GM10266 (cell line): ENCODE measurements around the gene NFIA.

Source experiments
- DNase-seq: peaks from one replicate; pipeline ENCODE4 v3.0.0; 2012; ENCODE audit errors: extremely low spot score
- TF ChIP-seq, protein P1 (sequence below): IDR thresholded peaks from 2 replicates; pipeline ENCODE4 v1.5.1; 2012; ENCODE audit warnings: mild to moderate bottlenecking, low read depth; ENCODE audit not compliant: control insufficient read depth, insufficient read depth; ENCODE audit errors: missing control alignments

The NFIA gene

DNA sequence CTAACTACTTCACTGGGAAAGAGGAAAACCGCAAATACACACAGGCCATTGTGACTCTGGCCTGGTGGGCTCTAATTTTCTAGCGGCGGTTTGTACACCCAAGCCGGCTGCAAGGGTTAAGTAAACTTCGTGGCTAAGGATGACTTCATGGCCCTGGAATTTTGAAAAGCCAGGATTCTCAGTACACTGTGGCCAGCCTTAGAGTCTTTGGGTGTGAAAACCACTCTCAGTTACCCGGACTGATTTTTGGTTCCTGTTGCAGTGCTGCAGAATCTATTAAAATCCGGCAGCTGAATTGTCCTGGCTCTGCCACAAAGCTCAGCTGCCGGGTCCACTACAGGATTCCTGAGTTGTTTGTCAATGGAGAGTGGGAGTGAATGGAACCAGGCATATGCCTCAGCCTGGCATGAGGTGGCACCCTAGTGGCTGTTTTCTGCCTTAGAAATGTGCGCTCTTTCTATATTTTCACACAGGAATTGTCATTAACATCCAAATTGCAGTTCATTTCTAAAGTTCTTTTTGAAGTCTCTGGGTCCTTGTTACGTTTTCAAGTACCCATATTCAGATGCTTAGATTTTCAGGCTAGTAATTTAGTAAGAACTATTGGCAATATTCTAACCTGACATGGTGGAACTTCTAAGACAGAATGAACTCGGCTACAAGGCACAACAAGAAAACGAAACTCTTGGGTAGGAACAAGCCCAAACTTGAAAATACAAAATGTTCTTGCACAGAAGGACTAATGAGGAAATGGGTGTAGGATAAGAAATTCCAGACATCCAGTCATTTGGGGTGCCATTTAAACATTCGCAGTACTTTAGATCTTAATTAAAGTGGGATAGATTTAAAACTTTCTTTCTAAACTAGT, 255.9 kb downstream of the NFIA start:
- DNase-seq, result no peak
- TF ChIP-seq, protein P1, sequence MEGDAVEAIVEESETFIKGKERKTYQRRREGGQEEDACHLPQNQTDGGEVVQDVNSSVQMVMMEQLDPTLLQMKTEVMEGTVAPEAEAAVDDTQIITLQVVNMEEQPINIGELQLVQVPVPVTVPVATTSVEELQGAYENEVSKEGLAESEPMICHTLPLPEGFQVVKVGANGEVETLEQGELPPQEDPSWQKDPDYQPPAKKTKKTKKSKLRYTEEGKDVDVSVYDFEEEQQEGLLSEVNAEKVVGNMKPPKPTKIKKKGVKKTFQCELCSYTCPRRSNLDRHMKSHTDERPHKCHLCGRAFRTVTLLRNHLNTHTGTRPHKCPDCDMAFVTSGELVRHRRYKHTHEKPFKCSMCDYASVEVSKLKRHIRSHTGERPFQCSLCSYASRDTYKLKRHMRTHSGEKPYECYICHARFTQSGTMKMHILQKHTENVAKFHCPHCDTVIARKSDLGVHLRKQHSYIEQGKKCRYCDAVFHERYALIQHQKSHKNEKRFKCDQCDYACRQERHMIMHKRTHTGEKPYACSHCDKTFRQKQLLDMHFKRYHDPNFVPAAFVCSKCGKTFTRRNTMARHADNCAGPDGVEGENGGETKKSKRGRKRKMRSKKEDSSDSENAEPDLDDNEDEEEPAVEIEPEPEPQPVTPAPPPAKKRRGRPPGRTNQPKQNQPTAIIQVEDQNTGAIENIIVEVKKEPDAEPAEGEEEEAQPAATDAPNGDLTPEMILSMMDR, result peak; percentile 28

DNA sequence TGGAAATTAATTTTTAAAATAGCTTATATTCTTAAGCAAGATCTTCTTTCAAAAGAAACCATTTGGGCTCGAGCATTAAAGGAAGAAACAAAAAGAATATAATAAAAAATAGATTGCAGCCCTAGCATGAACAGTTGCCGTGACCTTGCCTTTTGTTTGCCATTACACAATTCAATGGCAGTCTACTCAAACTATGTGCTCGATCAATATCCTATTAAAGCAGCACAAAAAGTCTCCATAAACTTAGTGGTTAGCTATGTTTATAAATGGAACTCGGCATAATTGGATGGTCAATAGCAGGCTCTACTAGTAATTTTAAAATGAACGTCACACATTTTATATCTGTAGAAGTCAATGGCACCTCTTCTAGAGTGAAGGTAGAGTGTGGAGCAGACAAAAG, 256.5 kb downstream of the NFIA start:
- TF ChIP-seq, protein P1, result no peak
- DNase-seq, result no peak

DNA sequence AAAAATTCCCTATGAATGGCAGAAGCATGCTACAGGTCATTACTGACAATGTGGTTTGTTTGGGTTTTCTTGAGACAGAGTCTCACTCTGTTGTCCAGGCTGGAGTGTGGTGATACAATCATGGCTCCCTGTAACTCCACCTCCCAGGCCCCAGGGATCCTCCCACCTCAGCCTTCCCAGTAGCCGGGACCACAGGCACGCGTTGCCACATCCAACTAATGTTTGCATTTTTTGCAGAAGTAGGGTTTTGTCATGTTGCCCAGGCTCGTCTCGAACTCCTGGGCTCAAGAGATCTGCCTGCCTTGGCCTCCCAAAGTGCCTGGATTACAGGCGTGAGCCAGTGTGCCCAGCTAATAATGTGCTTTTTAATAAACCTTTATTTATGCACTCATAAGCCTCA, 259.1 kb downstream of the NFIA start:
- no peak for DNase-seq
- TF ChIP-seq, protein P1, result no peak

DNA sequence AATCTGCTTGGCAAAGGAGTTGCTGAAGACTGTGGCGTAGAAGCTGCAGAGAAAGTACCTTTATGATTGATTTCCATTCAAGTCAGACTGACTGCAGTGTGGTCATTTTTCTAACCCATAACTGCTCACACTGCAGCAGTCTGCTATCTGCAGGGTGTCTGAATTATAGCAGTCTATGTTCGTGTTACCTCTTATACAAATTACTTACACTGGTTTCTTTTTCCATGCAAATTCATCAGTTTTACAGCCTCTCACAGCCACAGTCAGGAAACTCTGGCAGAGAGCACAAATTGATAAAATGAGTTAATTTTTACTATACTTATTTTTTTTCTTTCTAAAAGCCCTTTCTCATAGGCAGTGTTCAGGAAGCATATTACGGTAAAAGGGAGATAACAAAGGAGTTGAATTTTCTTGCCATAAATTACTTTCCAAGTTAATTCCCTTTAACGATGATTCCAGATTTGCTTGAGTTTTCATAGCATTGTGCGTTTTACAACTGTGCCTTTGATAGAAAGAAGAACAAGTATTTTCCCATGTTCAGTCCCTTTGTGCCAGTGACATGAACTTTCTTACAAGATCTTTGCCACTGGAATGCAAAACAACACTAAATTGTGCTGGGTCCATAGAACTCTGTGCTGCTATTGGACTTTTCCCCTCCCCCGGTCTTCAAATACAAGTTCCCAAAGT, 261.5 kb downstream of the NFIA start:
- TF ChIP-seq, protein P1, result no peak
- DNase-seq, result no peak

DNA sequence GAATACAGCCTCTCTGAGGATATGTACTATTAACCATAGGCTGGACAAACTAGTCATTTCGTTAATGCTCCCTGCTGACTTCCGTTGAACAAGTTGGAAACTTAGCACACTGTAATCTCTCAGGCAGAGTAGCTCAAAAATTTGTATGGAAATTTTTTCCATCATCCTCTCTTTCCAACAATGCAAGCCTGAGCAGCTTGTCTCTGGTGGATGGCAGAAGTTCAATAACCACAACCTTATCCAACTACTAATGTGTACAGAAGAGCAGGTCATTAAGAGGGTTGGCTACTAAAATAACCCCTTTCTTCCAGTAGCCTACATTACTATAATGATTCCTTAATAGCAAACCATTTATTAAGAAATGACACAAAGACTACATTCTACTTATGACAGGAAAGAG, 262.3 kb downstream of the NFIA start:
- TF ChIP-seq, protein P1, result no peak

DNA sequence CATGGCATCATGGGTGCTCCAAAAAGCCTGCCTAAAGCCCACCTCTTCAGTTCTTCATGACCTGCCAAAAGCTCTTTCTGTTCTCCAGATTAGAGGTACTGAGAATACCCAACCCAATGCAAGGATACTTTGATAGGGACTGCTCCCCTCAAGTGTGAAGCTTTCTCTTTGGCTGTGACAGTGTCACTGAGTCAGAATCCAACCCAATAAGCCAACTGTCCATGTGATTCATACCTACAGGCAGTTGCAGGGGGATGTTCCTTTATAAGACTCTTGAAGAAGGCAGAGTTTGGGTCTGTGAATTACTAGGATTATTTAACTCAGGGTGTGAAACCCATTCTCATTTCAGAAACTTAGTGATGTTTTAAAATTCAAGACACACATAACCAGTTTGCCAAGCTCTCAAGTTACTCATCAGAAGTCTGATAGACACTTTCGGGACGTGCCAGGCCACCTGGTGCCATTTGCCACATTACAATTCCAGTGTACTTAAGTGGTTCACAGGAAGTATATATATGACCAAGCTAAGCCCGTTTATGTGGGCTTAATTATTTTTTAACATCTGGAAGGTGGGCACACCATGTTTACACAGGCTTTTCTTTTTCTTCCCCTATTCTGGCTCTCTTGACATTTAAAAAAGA, 265.8 kb downstream of the NFIA start:
- TF ChIP-seq, protein P1, result no peak
- no peak for DNase-seq

More for the DNA sequence above, 262.3 kb downstream of the NFIA start:
- no peak for DNase-seq
